ENCODE data around the gene CCBE1.

The CCBE1 gene

DNA sequence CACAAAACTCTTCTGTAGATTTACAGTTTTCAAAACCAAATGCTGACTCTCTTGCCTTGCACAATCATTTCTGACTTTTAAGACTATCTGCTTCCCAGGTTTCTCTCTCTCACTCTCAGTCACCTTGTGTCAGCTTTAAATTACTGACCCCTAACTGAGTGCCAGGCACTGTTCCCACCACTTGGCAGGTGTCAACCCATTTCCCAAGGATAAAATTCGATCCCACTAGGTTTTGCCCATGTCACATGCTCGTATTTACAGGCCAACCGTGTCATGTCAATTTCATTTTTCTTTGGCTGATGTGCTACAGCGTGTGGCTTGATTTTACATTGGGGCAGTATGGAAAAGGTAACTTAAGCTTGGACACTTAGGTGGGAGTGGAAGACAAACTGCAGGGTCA is 312.0 kb downstream of the CCBE1 start:
- H3K4me3 ChIP-seq (ENCODE audit: low read length): no peak overlapping the region
- no peak for TF ChIP-seq CTCF (conservative IDR thresholded peaks at IDR 0.05; ENCODE audit: low read length)
- DNase-seq (ENCODE audit: low read depth): no peak

GRCh38 chr18:59383851-59384250 is 313.4 kb downstream of the CCBE1 start:
- no peak overlapping the region for H3K4me3 ChIP-seq (ENCODE audit: low read length)
- DNase-seq (ENCODE audit: low read depth): no peak
- TF ChIP-seq CTCF (conservative IDR thresholded peaks at IDR 0.05; ENCODE audit: low read length): no peak

- DNase-seq (ENCODE audit: low read depth): no peak
- no peak overlapping the region for H3K4me3 ChIP-seq (ENCODE audit: low read length)
- TF ChIP-seq CTCF (conservative IDR thresholded peaks at IDR 0.05; ENCODE audit: low read length): no peak
Observed at GRCh38 chr18:59382383-59382782, 314.8 kb downstream of the CCBE1 start.

DNA sequence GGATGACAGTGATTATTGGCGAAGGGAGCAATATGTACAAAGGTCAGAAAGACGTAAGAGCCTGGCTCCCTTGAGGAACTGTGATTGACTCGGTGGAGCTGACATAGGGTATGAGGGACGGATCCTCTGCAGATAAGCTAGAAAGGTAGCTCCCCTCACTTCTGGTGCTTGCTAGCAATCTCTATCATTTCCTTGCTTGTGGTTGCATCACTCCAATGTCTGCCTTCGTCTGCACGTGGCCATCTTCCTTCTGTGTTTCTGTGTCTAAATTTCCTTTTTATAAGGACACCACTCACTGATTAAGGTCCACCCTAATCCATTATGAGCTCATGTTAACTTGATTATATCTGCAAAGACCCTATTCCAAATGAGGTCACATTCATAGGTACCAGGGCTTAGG is 315.3 kb downstream of the CCBE1 start:
- no peak for DNase-seq (ENCODE audit: low read depth)
- no peak for TF ChIP-seq CTCF (conservative IDR thresholded peaks at IDR 0.05; ENCODE audit: low read length)
- H3K4me3 ChIP-seq (ENCODE audit: low read length): no peak overlapping the region
